ENCODE measurements around the gene RIOK2.

RIOK2 gene

DNA sequence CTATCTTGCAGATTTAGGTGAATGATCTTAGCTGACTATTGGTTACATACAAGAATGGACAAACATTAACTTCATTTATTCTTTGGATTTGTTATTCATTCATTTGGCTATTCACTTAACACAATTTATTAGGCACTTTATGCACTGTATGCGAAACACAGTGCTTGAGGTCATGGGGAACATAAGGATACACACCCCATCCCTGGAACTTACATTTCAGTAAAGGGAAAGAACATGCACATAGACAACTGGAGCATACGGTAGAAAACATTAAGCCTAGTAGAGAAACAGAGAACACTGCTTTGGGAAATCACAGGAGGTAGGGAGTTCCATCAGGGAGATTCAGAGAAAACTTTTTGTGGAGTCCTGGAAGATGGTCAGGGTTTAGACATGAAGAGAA is 62.9 kb downstream of the RIOK2 start:
- Histone ChIP-seq H3K27me3 (ENCODE audit: insufficient read depth, poor library complexity, severe bottlenecking) (no peaks in the 10 kb centered on the region), H3K4me3 (replicated peaks; ENCODE audit: insufficient read depth, low read length) (no peak overlapping the region), H3K27ac (replicated peaks) (no peak overlapping the region)
- no peak for DNase-seq (ENCODE audit: low read depth in 1 of 2, low spot score in 1 of 2)
- TF ChIP-seq, protein P1, sequence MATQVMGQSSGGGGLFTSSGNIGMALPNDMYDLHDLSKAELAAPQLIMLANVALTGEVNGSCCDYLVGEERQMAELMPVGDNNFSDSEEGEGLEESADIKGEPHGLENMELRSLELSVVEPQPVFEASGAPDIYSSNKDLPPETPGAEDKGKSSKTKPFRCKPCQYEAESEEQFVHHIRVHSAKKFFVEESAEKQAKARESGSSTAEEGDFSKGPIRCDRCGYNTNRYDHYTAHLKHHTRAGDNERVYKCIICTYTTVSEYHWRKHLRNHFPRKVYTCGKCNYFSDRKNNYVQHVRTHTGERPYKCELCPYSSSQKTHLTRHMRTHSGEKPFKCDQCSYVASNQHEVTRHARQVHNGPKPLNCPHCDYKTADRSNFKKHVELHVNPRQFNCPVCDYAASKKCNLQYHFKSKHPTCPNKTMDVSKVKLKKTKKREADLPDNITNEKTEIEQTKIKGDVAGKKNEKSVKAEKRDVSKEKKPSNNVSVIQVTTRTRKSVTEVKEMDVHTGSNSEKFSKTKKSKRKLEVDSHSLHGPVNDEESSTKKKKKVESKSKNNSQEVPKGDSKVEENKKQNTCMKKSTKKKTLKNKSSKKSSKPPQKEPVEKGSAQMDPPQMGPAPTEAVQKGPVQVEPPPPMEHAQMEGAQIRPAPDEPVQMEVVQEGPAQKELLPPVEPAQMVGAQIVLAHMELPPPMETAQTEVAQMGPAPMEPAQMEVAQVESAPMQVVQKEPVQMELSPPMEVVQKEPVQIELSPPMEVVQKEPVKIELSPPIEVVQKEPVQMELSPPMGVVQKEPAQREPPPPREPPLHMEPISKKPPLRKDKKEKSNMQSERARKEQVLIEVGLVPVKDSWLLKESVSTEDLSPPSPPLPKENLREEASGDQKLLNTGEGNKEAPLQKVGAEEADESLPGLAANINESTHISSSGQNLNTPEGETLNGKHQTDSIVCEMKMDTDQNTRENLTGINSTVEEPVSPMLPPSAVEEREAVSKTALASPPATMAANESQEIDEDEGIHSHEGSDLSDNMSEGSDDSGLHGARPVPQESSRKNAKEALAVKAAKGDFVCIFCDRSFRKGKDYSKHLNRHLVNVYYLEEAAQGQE (IDR thresholded peaks at IDR 0.05; ENCODE audit: insufficient replicate concordance, low read depth), result no peak
- TF ChIP-seq POLR2AphosphoS5 (IDR thresholded peaks at IDR 0.05; ENCODE audit: low read depth) (no peak), SPI1 (IDR thresholded peaks at IDR 0.05; ENCODE audit: borderline replicate concordance, low read depth) (no peak), CTCF (IDR thresholded peaks at IDR 0.05; ENCODE audit: insufficient read depth, low read length) (no peak), GABPA (IDR thresholded peaks at IDR 0.05; ENCODE audit: low read depth) (no peak)

GRCh38 chr5:97119007-97119390 is 64.0 kb downstream of the RIOK2 start:
- Histone ChIP-seq H3K27ac (replicated peaks) (no peak overlapping the region), H3K4me3 (replicated peaks; ENCODE audit: insufficient read depth, low read length) (no peak overlapping the region), H3K27me3 (ENCODE audit: insufficient read depth, poor library complexity, severe bottlenecking) (no peaks in the 10 kb centered on the region)
- TF ChIP-seq POLR2AphosphoS5 (IDR thresholded peaks at IDR 0.05; ENCODE audit: low read depth), result no peak
- TF ChIP-seq, protein P1 (IDR thresholded peaks at IDR 0.05; ENCODE audit: insufficient replicate concordance, low read depth), result no peak
- no peak for TF ChIP-seq CTCF (IDR thresholded peaks at IDR 0.05; ENCODE audit: insufficient read depth, low read length)
- TF ChIP-seq GABPA (IDR thresholded peaks at IDR 0.05; ENCODE audit: low read depth), result no peak
- no peak for TF ChIP-seq SPI1 (IDR thresholded peaks at IDR 0.05; ENCODE audit: borderline replicate concordance, low read depth)
- no peak for DNase-seq (ENCODE audit: low read depth in 1 of 2, low spot score in 1 of 2)

GRCh38 chr5:97118261-97119006 is 64.6 kb downstream of the RIOK2 start:
- no peak overlapping the region for H3K27ac ChIP-seq (replicated peaks)

More at GRCh38 chr5:97118261-97119006, 64.6 kb downstream of the RIOK2 start:
- DNase-seq (ENCODE audit: low read depth in 1 of 2, low spot score in 1 of 2), result no peak
- Histone ChIP-seq H3K4me3 (replicated peaks; ENCODE audit: insufficient read depth, low read length) (no peak overlapping the region), H3K27me3 (ENCODE audit: insufficient read depth, poor library complexity, severe bottlenecking) (no peaks in the 10 kb centered on the region)
- TF ChIP-seq POLR2AphosphoS5 (IDR thresholded peaks at IDR 0.05; ENCODE audit: low read depth) (no peak), SPI1 (IDR thresholded peaks at IDR 0.05; ENCODE audit: borderline replicate concordance, low read depth) (no peak), CTCF (IDR thresholded peaks at IDR 0.05; ENCODE audit: insufficient read depth, low read length) (no peak), GABPA (IDR thresholded peaks at IDR 0.05; ENCODE audit: low read depth) (no peak)
- TF ChIP-seq, protein P1 (IDR thresholded peaks at IDR 0.05; ENCODE audit: insufficient replicate concordance, low read depth), result no peak
